ENCODE results near the gene FOXE1.

Gene FOXE1

GRCh38 chr9:97848480-97849237 lies 4.4 kb upstream of the FOXE1 start:
- no peak for DNase-seq

GRCh38 chr9:97849980-97850379 lies 3.0 kb upstream of the FOXE1 start:
- DNase-seq = no peak

GRCh38 chr9:97850746-97851445 lies 2.1 kb upstream of the FOXE1 start:
- no peak for DNase-seq

GRCh38 chr9:97851446-97851883 lies 1.6 kb upstream of the FOXE1 start:
- no peak for DNase-seq

- DNase-seq = no peak
Measured at GRCh38 chr9:97852001-97852398, 1.0 kb upstream of the FOXE1 start.

- DNase-seq = no peak
Measured at GRCh38 chr9:97852399-97853055, 499 bp upstream of the FOXE1 start.

GRCh38 chr9:97853844-97854695 lies 1.0 kb downstream of the FOXE1 start:
- DNase-seq = peak; percentile 80

- no peak for DNase-seq
Measured at GRCh38 chr9:97854696-97855485, 1.9 kb downstream of the FOXE1 start.

- no peak for DNase-seq
Measured at GRCh38 chr9:97855486-97855875, 2.5 kb downstream of the FOXE1 start.

- DNase-seq = no peak
Measured at GRCh38 chr9:97855899-97856298, 2.9 kb downstream of the FOXE1 start.

GRCh38 chr9:97856857-97857605 lies 4.0 kb downstream of the FOXE1 start:
- DNase-seq = no peak

GRCh38 chr9:97857606-97858392 lies 4.8 kb downstream of the FOXE1 start:
- DNase-seq = no peak

GRCh38 chr9:97858393-97858713 lies 5.3 kb downstream of the FOXE1 start:
- DNase-seq = no peak

GRCh38 chr9:97858826-97859225 lies 5.8 kb downstream of the FOXE1 start:
- no peak for DNase-seq

GRCh38 chr9:97859346-97859745 lies 6.3 kb downstream of the FOXE1 start:
- no peak for DNase-seq

- DNase-seq = no peak
Measured at GRCh38 chr9:97860451-97861147, 7.6 kb downstream of the FOXE1 start.

GRCh38 chr9:97861148-97861475 lies 8.1 kb downstream of the FOXE1 start:
- DNase-seq = no peak

GRCh38 chr9:97863314-97863713 lies 10.3 kb downstream of the FOXE1 start:
- no peak for DNase-seq

GRCh38 chr9:97864396-97864795 lies 11.4 kb downstream of the FOXE1 start:
- DNase-seq = no peak

GRCh38 chr9:97866300-97866699 lies 13.3 kb downstream of the FOXE1 start:
- no peak for DNase-seq
